ENCODE measurements around the gene KRT6A. TPM values are rescaled to one million over a fixed set of nuclear protein-coding genes. Genes with fewer than 3 reads are reported as not detected.

Gene KRT6A
- total RNA-seq, 1 experiment from 2014 or later = 55.9 TPM

- Histone ChIP-seq H3K4me2 (no peak overlapping the region), H3K27me3 (ENCODE audit: insufficient read depth, low read depth) (no peaks in the 10 kb centered on the region), H3K4me3 (no peak overlapping the region), H3K27ac (no peak overlapping the region), H3F3A (ENCODE audit: insufficient read depth, low read depth) (no peaks in the 10 kb centered on the region), H3K4me1 (replicated peaks; ENCODE audit: insufficient read depth) (no peaks in the 10 kb centered on the region), H3K79me2 (ENCODE audit: low read depth) (no peaks in the 10 kb centered on the region), H4K20me1 (ENCODE audit: insufficient read depth) (no peaks in the 10 kb centered on the region), H3K9me3 (ENCODE audit: insufficient read depth, low read depth) (no peaks in the 10 kb centered on the region), H3K36me3 (ENCODE audit: low read depth) (no peaks in the 10 kb centered on the region), H2AFZ (no peak overlapping the region), H3K9me2 (ENCODE audit: insufficient read depth) (no peaks in the 10 kb centered on the region)
- DNase-seq = no peak
- no TSS peak for BruUV-seq (replicated peaks)
- TF ChIP-seq EZH2 (IDR thresholded peaks at IDR 0.05; ENCODE audit: low read depth) = no peak
- TF ChIP-seq, protein P1, sequence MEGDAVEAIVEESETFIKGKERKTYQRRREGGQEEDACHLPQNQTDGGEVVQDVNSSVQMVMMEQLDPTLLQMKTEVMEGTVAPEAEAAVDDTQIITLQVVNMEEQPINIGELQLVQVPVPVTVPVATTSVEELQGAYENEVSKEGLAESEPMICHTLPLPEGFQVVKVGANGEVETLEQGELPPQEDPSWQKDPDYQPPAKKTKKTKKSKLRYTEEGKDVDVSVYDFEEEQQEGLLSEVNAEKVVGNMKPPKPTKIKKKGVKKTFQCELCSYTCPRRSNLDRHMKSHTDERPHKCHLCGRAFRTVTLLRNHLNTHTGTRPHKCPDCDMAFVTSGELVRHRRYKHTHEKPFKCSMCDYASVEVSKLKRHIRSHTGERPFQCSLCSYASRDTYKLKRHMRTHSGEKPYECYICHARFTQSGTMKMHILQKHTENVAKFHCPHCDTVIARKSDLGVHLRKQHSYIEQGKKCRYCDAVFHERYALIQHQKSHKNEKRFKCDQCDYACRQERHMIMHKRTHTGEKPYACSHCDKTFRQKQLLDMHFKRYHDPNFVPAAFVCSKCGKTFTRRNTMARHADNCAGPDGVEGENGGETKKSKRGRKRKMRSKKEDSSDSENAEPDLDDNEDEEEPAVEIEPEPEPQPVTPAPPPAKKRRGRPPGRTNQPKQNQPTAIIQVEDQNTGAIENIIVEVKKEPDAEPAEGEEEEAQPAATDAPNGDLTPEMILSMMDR (conservative IDR thresholded peaks at IDR 0.05) = no peak
- CTCF ChIA-PET = no interaction called here
- POLR2A ChIA-PET (ENCODE audit: unreplicated experiment) = no interaction called here
- intact Hi-C loops (cut with micrococcal nuclease; ENCODE audit: unreplicated experiment) = no loop called here
Observed at GRCh38 chr12:52469853-52470252, 23.2 kb downstream of the KRT6A start.

GRCh38 chr12:52464897-52465296 lies 28.2 kb downstream of the KRT6A start:
- BruUV-seq (replicated peaks) = no TSS peak

GRCh38 chr12:52461693-52462092 lies 31.4 kb downstream of the KRT6A start:
- no peak overlapping the region for H3K4me3 ChIP-seq
- H3K27ac ChIP-seq = no peak overlapping the region
- intact Hi-C loops (cut with micrococcal nuclease; ENCODE audit: unreplicated experiment) = no loop called here
- no peaks in the 10 kb centered on the region for H3F3A ChIP-seq (ENCODE audit: insufficient read depth, low read depth)
- H3K79me2 ChIP-seq (ENCODE audit: low read depth) = no peaks in the 10 kb centered on the region
- POLR2A ChIA-PET (ENCODE audit: unreplicated experiment) = no interaction called here
- no peak overlapping the region for H2AFZ ChIP-seq
- H3K4me2 ChIP-seq = no peak overlapping the region
- no peaks in the 10 kb centered on the region for H4K20me1 ChIP-seq (ENCODE audit: insufficient read depth)
- H3K9me2 ChIP-seq (ENCODE audit: insufficient read depth) = no peaks in the 10 kb centered on the region
- no peaks in the 10 kb centered on the region for H3K4me1 ChIP-seq (replicated peaks; ENCODE audit: insufficient read depth)
- no peaks in the 10 kb centered on the region for H3K9me3 ChIP-seq (ENCODE audit: insufficient read depth, low read depth)
- no peak for TF ChIP-seq EZH2 (IDR thresholded peaks at IDR 0.05; ENCODE audit: low read depth)
- TF ChIP-seq, protein P1 (conservative IDR thresholded peaks at IDR 0.05) = no peak
- no peaks in the 10 kb centered on the region for H3K27me3 ChIP-seq (ENCODE audit: insufficient read depth, low read depth)
- DNase-seq = no peak
- H3K36me3 ChIP-seq (ENCODE audit: low read depth) = no peaks in the 10 kb centered on the region
- no TSS peak for BruUV-seq (replicated peaks)
- CTCF ChIA-PET = interaction anchor here (1.0 kb wide), 1 partner anchor 20 kb away, joined by 3 read pairs; no protein-coding TSS in a partner anchor

More at GRCh38 chr12:52464897-52465296, 28.2 kb downstream of the KRT6A start:
- intact Hi-C loops (cut with micrococcal nuclease; ENCODE audit: unreplicated experiment) = no loop called here
- ChIA-PET CTCF (no interaction called here), POLR2A (ENCODE audit: unreplicated experiment) (interaction anchor here (0.6 kb wide), 1 partner anchor 401 kb away, joined by 3 read pairs; no protein-coding TSS in a partner anchor)
- no peak overlapping the region for H3K27ac ChIP-seq
- H3K9me3 ChIP-seq (ENCODE audit: insufficient read depth, low read depth) = no peaks in the 10 kb centered on the region
- no peak overlapping the region for H2AFZ ChIP-seq
- DNase-seq = no peak
- no peaks in the 10 kb centered on the region for H3K4me1 ChIP-seq (replicated peaks; ENCODE audit: insufficient read depth)
- H3K4me2 ChIP-seq = no peak overlapping the region
- H3K9me2 ChIP-seq (ENCODE audit: insufficient read depth) = no peaks in the 10 kb centered on the region
- H3K27me3 ChIP-seq (ENCODE audit: insufficient read depth, low read depth) = no peaks in the 10 kb centered on the region
- H3K4me3 ChIP-seq = no peak overlapping the region
- no peaks in the 10 kb centered on the region for H4K20me1 ChIP-seq (ENCODE audit: insufficient read depth)
- H3K79me2 ChIP-seq (ENCODE audit: low read depth) = no peaks in the 10 kb centered on the region
- H3K36me3 ChIP-seq (ENCODE audit: low read depth) = no peaks in the 10 kb centered on the region
- TF ChIP-seq, protein P1 (conservative IDR thresholded peaks at IDR 0.05) = no peak
- TF ChIP-seq EZH2 (IDR thresholded peaks at IDR 0.05; ENCODE audit: low read depth) = no peak
- H3F3A ChIP-seq (ENCODE audit: insufficient read depth, low read depth) = no peaks in the 10 kb centered on the region

Data from PC-9 (cell line).